ENCODE measurements around the gene PAK6. TPM values are rescaled to one million over a fixed set of nuclear protein-coding genes. Genes with fewer than 3 reads are reported as not detected.

The PAK6 gene
- total RNA-seq, 1 donor from 2014 or later, result 5.7 TPM

- Histone ChIP-seq H3K4me3 (no peak overlapping the region), H3K9me3 (no peaks in the 10 kb centered on the region), H3K36me3 (peaks cover 2% of the 10 kb centered on the region), H3K27ac (no peak overlapping the region), H3K27me3 (no peaks in the 10 kb centered on the region), H3K4me1 (peaks cover 5% of the 10 kb centered on the region)
- intact Hi-C loops (cut with DNase I), result no loop called here
- no peak for DNase-seq
- TF ChIP-seq CTCF (IDR thresholded peaks at IDR 0.05), result no peak
- no peak for ATAC-seq
These were observed 64.1 kb downstream of the PAK6 start for GRCh38 chr15:40302981-40303380.

- DNase-seq (no peak), ATAC-seq (no peak)
- no peak overlapping the region for H3K27ac ChIP-seq
- H3K9me3 ChIP-seq, result no peaks in the 10 kb centered on the region
- no peak overlapping the region for H3K4me3 ChIP-seq
- intact Hi-C loops (cut with DNase I), result no loop called here
- H3K27me3 ChIP-seq, result no peaks in the 10 kb centered on the region
- TF ChIP-seq CTCF (IDR thresholded peaks at IDR 0.05), result no peak
- no peaks in the 10 kb centered on the region for H3K36me3 ChIP-seq
- peaks cover 7% of the 10 kb centered on the region for H3K4me1 ChIP-seq
These were observed 64.7 kb downstream of the PAK6 start for GRCh38 chr15:40303576-40303975.

- Histone ChIP-seq H3K9me3 (no peaks in the 10 kb centered on the region), H3K4me3 (no peak overlapping the region), H3K27me3 (no peaks in the 10 kb centered on the region), H3K36me3 (no peaks in the 10 kb centered on the region), H3K4me1 (peaks cover 19% of the 10 kb centered on the region), H3K27ac (no peak overlapping the region)
- intact Hi-C loops (cut with DNase I), result no loop called here
- no peak for TF ChIP-seq CTCF (IDR thresholded peaks at IDR 0.05)
- DNase-seq, result peak; percentile 9
- ATAC-seq, result no peak
These were observed 66.4 kb downstream of the PAK6 start for GRCh38 chr15:40305281-40305680.

GRCh38 chr15:40306371-40306770 lies 67.5 kb downstream of the PAK6 start:
- Histone ChIP-seq H3K27me3 (no peaks in the 10 kb centered on the region), H3K36me3 (no peaks in the 10 kb centered on the region), H3K27ac (peak overlapping the region; percentile 58), H3K4me3 (peak overlapping the region; percentile 51), H3K9me3 (no peaks in the 10 kb centered on the region), H3K4me1 (peaks cover 19% of the 10 kb centered on the region)
- DNase-seq (peak; percentile 64), ATAC-seq (peak; percentile 51)
- no peak for TF ChIP-seq CTCF (IDR thresholded peaks at IDR 0.05)
- intact Hi-C loops (cut with DNase I), result no loop called here

GRCh38 chr15:40306908-40307307 lies 68.0 kb downstream of the PAK6 start:
- peak overlapping the region; percentile 51 for H3K4me3 ChIP-seq

More at GRCh38 chr15:40306908-40307307, 68.0 kb downstream of the PAK6 start:
- H3K27ac ChIP-seq, result peak overlapping the region; percentile 58
- no peaks in the 10 kb centered on the region for H3K9me3 ChIP-seq
- intact Hi-C loops (cut with DNase I), result no loop called here
- TF ChIP-seq CTCF (IDR thresholded peaks at IDR 0.05), result no peak
- no peaks in the 10 kb centered on the region for H3K36me3 ChIP-seq
- H3K4me1 ChIP-seq, result peaks cover 19% of the 10 kb centered on the region
- DNase-seq, result peak; percentile 47
- H3K27me3 ChIP-seq, result no peaks in the 10 kb centered on the region
- ATAC-seq, result peak; percentile 11
